NCI-H2196 (cell line): ENCODE data around the gene TPCN2.

Experiments used
- DNase-seq: peaks from one replicate; lab custom pipeline; 2025; ENCODE audit not compliant: unreplicated experiment; lab: John Stamatoyannopoulos, UW

The TPCN2 gene

GRCh38 chr11:69092263-69092662 lies 43.5 kb downstream of the TPCN2 start:
- DNase-seq = no peak

GRCh38 chr11:69093106-69093505 lies 44.4 kb downstream of the TPCN2 start:
- DNase-seq = no peak

GRCh38 chr11:69094111-69094914 lies 45.6 kb downstream of the TPCN2 start:
- no peak for DNase-seq

GRCh38 chr11:69094915-69095290 lies 46.2 kb downstream of the TPCN2 start:
- DNase-seq = no peak

- DNase-seq = no peak
These were observed 46.6 kb downstream of the TPCN2 start for GRCh38 chr11:69095300-69095699.

- no peak for DNase-seq
These were observed 47.7 kb downstream of the TPCN2 start for GRCh38 chr11:69096473-69096872.

GRCh38 chr11:69097263-69097662 lies 48.5 kb downstream of the TPCN2 start:
- DNase-seq = no peak

- DNase-seq = no peak
These were observed 50.4 kb downstream of the TPCN2 start for GRCh38 chr11:69099180-69099579.

- no peak for DNase-seq
These were observed 51.9 kb downstream of the TPCN2 start for GRCh38 chr11:69100454-69101114.

GRCh38 chr11:69101115-69101791 lies 52.5 kb downstream of the TPCN2 start:
- DNase-seq = peak; percentile 88

- DNase-seq = no peak
These were observed 53.3 kb downstream of the TPCN2 start for GRCh38 chr11:69101792-69102695.

GRCh38 chr11:69102732-69103615 lies 54.2 kb downstream of the TPCN2 start:
- no peak for DNase-seq

- no peak for DNase-seq
These were observed 55.6 kb downstream of the TPCN2 start for GRCh38 chr11:69104212-69104855.

- DNase-seq = no peak
These were observed 56.2 kb downstream of the TPCN2 start for GRCh38 chr11:69104856-69105395.

GRCh38 chr11:69105461-69106030 lies 56.8 kb downstream of the TPCN2 start:
- DNase-seq = no peak

GRCh38 chr11:69106031-69106811 lies 57.5 kb downstream of the TPCN2 start:
- DNase-seq = no peak

GRCh38 chr11:69107413-69107812 lies 58.7 kb downstream of the TPCN2 start:
- DNase-seq = no peak

- no peak for DNase-seq
These were observed 59.3 kb downstream of the TPCN2 start for GRCh38 chr11:69108030-69108429.
